Mesodermal cell (in vitro differentiated cells): ENCODE results near the gene VOPP1.

Source experiments
- H3K27ac ChIP-seq: 2 replicates; pipeline ENCODE4 v1.7.0; 2013; ENCODE audit warnings: mild to moderate bottlenecking, low read depth, low read length, moderate library complexity; ENCODE audit not compliant: severe bottlenecking
- H3K36me3 ChIP-seq: 2 replicates; pipeline ENCODE4 v1.7.1; 2013; ENCODE audit warnings: mild to moderate bottlenecking, low read length, moderate library complexity; ENCODE audit not compliant: control insufficient read depth, insufficient read depth
- H3K4me1 ChIP-seq: one replicate; pipeline ENCODE4 v1.7.1; 2013; ENCODE audit warnings: mild to moderate bottlenecking, low read length; ENCODE audit not compliant: insufficient read depth, control insufficient read depth, poor library complexity, severe bottlenecking
- H3K4me3 ChIP-seq: 2 replicates; pipeline ENCODE4 v1.7.0; 2013; ENCODE audit warnings: low read length, control low read depth, mild to moderate bottlenecking; ENCODE audit not compliant: insufficient read depth, poor library complexity, severe bottlenecking; ENCODE audit errors: extremely low read depth
- H3K9me3 ChIP-seq: 2 replicates; pipeline ENCODE4 v1.7.1; 2013; ENCODE audit warnings: mild to moderate bottlenecking, low read length, moderate library complexity; ENCODE audit not compliant: control insufficient read depth
- WGBS, 2 experiments: methylation state at CpG; one replicate each; pipeline ENCODE4 v1.1.5; 2013; ENCODE audit warnings: missing lambda C conversion rate in 2 of 2; ENCODE audit not compliant: insufficient coverage in 2 of 2; 5-methylcytosine and 5-hydroxymethylcytosine counted together

Gene VOPP1

GRCh38 chr7:55576753-55577152 is 4.5 kb upstream of the VOPP1 start:
- H3K4me3 ChIP-seq: no peak overlapping the region
- peaks cover 18% of the 10 kb centered on the region for H3K4me1 ChIP-seq
- no peaks in the 10 kb centered on the region for H3K9me3 ChIP-seq
- H3K27ac ChIP-seq: no peak overlapping the region
- WGBS, 2 experiments: 53 to 86% methylated on average over 1 of the region's 4 CpGs
- H3K36me3 ChIP-seq: no peaks in the 10 kb centered on the region

GRCh38 chr7:55575733-55576132 is 3.4 kb upstream of the VOPP1 start:
- H3K4me3 ChIP-seq: no peak overlapping the region
- H3K9me3 ChIP-seq: no peaks in the 10 kb centered on the region
- 91 to 93% methylated on average over 3 to 4 of the region's 4 CpGs for WGBS, 2 experiments
- peaks cover 18% of the 10 kb centered on the region for H3K4me1 ChIP-seq
- no peaks in the 10 kb centered on the region for H3K36me3 ChIP-seq
- H3K27ac ChIP-seq: no peak overlapping the region

GRCh38 chr7:55575098-55575497 is 2.8 kb upstream of the VOPP1 start:
- Histone ChIP-seq H3K9me3 (no peaks in the 10 kb centered on the region), H3K27ac (no peak overlapping the region), H3K4me1 (peaks cover 22% of the 10 kb centered on the region), H3K36me3 (no peaks in the 10 kb centered on the region), H3K4me3 (no peak overlapping the region)
- 89 to 96% methylated on average over 9 of the region's 9 CpGs for WGBS, 2 experiments

GRCh38 chr7:55574051-55574717 is 1.9 kb upstream of the VOPP1 start:
- 61% methylated on average over 2 of the region's 3 CpGs; no CpG with 5 or more reads in 1 of the 2 experiments for WGBS, 2 experiments
- no peak overlapping the region for H3K27ac ChIP-seq
- H3K36me3 ChIP-seq: no peaks in the 10 kb centered on the region
- H3K9me3 ChIP-seq: no peaks in the 10 kb centered on the region
- H3K4me3 ChIP-seq: no peak overlapping the region
- H3K4me1 ChIP-seq: peaks cover 23% of the 10 kb centered on the region

- WGBS, 2 experiments: 17 to 24% methylated on average over 4 to 7 of the region's 9 CpGs
- H3K36me3 ChIP-seq: peaks cover under 1% of the 10 kb centered on the region
- peak overlapping the region; percentile 51 for H3K4me3 ChIP-seq
- peaks cover 31% of the 10 kb centered on the region for H3K4me1 ChIP-seq
- H3K27ac ChIP-seq: no peak overlapping the region
- H3K9me3 ChIP-seq: no peaks in the 10 kb centered on the region
Observed at GRCh38 chr7:55573234-55573900, 1.1 kb upstream of the VOPP1 start.

- WGBS, 2 experiments: 0 to 1% methylated on average over 61 to 65 of the region's 97 CpGs
- Histone ChIP-seq H3K4me3 (peak overlapping the region; percentile 92), H3K9me3 (no peaks in the 10 kb centered on the region), H3K4me1 (peaks cover 33% of the 10 kb centered on the region), H3K36me3 (peaks cover 9% of the 10 kb centered on the region), H3K27ac (peak overlapping the region; percentile 89)
Observed at GRCh38 chr7:55571511-55572377, 558 bp downstream of the VOPP1 start.

GRCh38 chr7:55570939-55571338 is 1.4 kb downstream of the VOPP1 start:
- Histone ChIP-seq H3K9me3 (no peaks in the 10 kb centered on the region), H3K27ac (peak overlapping the region; percentile 89)
- WGBS, 2 experiments: no CpG with 5 or more reads among the region's 5 CpGs

GRCh38 chr7:55570218-55570873 is 2.0 kb downstream of the VOPP1 start:
- H3K27ac ChIP-seq: peak overlapping the region; percentile 89
- 77 to 79% methylated on average over 13 to 15 of the region's 18 CpGs for WGBS, 2 experiments

More at GRCh38 chr7:55570939-55571338, 1.4 kb downstream of the VOPP1 start:
- H3K4me1 ChIP-seq: peaks cover 38% of the 10 kb centered on the region
- peak overlapping the region; percentile 92 for H3K4me3 ChIP-seq
- H3K36me3 ChIP-seq: peaks cover 12% of the 10 kb centered on the region

GRCh38 chr7:55569797-55570196 is 2.5 kb downstream of the VOPP1 start:
- no peaks in the 10 kb centered on the region for H3K9me3 ChIP-seq
- WGBS, 2 experiments: 40 to 59% methylated on average over 3 of the region's 4 CpGs

More at GRCh38 chr7:55570218-55570873, 2.0 kb downstream of the VOPP1 start:
- Histone ChIP-seq H3K4me3 (peak overlapping the region; percentile 92), H3K9me3 (no peaks in the 10 kb centered on the region), H3K36me3 (peaks cover 12% of the 10 kb centered on the region), H3K4me1 (peaks cover 41% of the 10 kb centered on the region)

GRCh38 chr7:55569269-55569663 is 3.0 kb downstream of the VOPP1 start:
- Histone ChIP-seq H3K4me3 (no peak overlapping the region), H3K4me1 (peaks cover 35% of the 10 kb centered on the region), H3K9me3 (no peaks in the 10 kb centered on the region), H3K27ac (peak overlapping the region; percentile 49), H3K36me3 (peaks cover 12% of the 10 kb centered on the region)
- WGBS, 2 experiments: 63 to 82% methylated on average over 2 to 6 of the region's 7 CpGs

More at GRCh38 chr7:55569797-55570196, 2.5 kb downstream of the VOPP1 start:
- Histone ChIP-seq H3K4me3 (no peak overlapping the region), H3K36me3 (peaks cover 12% of the 10 kb centered on the region), H3K27ac (no peak overlapping the region), H3K4me1 (peaks cover 40% of the 10 kb centered on the region)
